H1 (cell line): ENCODE measurements around the gene EPHA4. TPM values are rescaled to one million over a fixed set of nuclear protein-coding genes. Genes with fewer than 3 reads are reported as not detected.

ENCODE experiments used
- CEBPB ChIP-seq: IDR thresholded peaks from 2 replicates; pipeline ENCODE4 v1.6.1; 2012; ENCODE audit warnings: low read depth, low read length
- CTBP2 ChIP-seq: IDR thresholded peaks from 2 replicates; pipeline ENCODE4 v1.7.0; 2011; ENCODE audit warnings: borderline replicate concordance, mild to moderate bottlenecking, moderate library complexity, mixed read lengths, low read length; ENCODE audit not compliant: insufficient read depth, insufficient read length
- POU5F1 ChIP-seq: IDR thresholded peaks from 2 replicates; pipeline ENCODE4 v1.6.1; 2011; ENCODE audit warnings: low read depth, mild to moderate bottlenecking, low read length, moderate library complexity
- SUZ12 ChIP-seq: fragments of 200-600 bp; sonication (generic); IDR thresholded peaks from 2 replicates; pipeline ENCODE4 v1.6.1; 2012; ENCODE audit warnings: mild to moderate bottlenecking, inconsistent platforms, low read length, moderate library complexity, mixed read lengths
- polyA plus RNA-seq, 7 experiments: library from polyadenylated mRNA; depleted of rRNA in 3 of 7; stranded (reverse) in 5 of 7; unstranded in 2 of 7; fragments of >200 nt in 5 of 7; fragments of 200-250 nt in 2 of 7; gene quantifications; 1 replicate in 5 of 7; 2 replicates in 1 of 7; 4 replicates in 1 of 7; pipeline versions ENCODE4 v1.2.1 to v1.2.3, GENCODE V29; 2011 to 2013; ENCODE audit warnings: missing spikeins in 2 of 7, mixed read lengths in 2 of 7
- total RNA-seq: library from RNA; stranded (reverse); fragmentation: NEBNext Ultra II Directional; extraction: Animal tissue kit (Norgen Biotek cat#: 25700); gene quantifications from 2 replicates; pipeline ENCODE4 v1.2.1, GENCODE V29; 2021

Gene EPHA4
- total and polyA plus RNA-seq, 2 of the 8 experiments (the other 6 are each of a cell fraction or from before 2014, with no cell fraction given), result 4.3 to 5.7 TPM

- TF ChIP-seq SUZ12 (no peak), CEBPB (no peak), POU5F1 (no peak), CTBP2 (no peak)
Observed at GRCh38 chr2:221450280-221450679, 121.8 kb downstream of the EPHA4 start (continued).
